NCI-H82 (cell line): Measurements from ENCODE around the gene BDNF.
"Not testable (repeated sequence)": the region's sequence is repeated elsewhere in the genome, so short reads cannot be mapped to it uniquely, and the experiment has no call there.

ENCODE experiments used
- DNase-seq: peaks from one replicate; lab custom pipeline; 2025; lab: John Stamatoyannopoulos, UW

Gene BDNF

GRCh38 chr11:27700351-27701301 is at the start of gene BDNF:
Gene BDNF (minus strand): TSS chr11:27700455. CDS start chr11:27658564, 41,891 bp downstream.
- peak; percentile 56 for DNase-seq

- no peak for DNase-seq
Observed at GRCh38 chr11:27740362-27741013, 40.2 kb upstream of the BDNF start.

GRCh38 chr11:27735281-27735680 is 35.0 kb upstream of the BDNF start:
- no peak for DNase-seq

GRCh38 chr11:27731803-27732202 is 31.5 kb upstream of the BDNF start:
- not testable (repeated sequence) for DNase-seq

- no peak for DNase-seq
Observed at GRCh38 chr11:27726981-27727380, 26.7 kb upstream of the BDNF start.

- DNase-seq: no peak
Observed at GRCh38 chr11:27723687-27724086, 23.4 kb upstream of the BDNF start.

GRCh38 chr11:27722953-27723344 is 22.7 kb upstream of the BDNF start:
- peak; percentile 7 for DNase-seq

- peak; percentile 39 for DNase-seq
Observed at GRCh38 chr11:27722117-27722952, 22.1 kb upstream of the BDNF start.

GRCh38 chr11:27721264-27722116 is 21.2 kb upstream of the BDNF start:
- DNase-seq: no peak

- DNase-seq: peak; percentile 79
Observed at GRCh38 chr11:27720277-27720830, 20.1 kb upstream of the BDNF start.

- peak; percentile 39 for DNase-seq
Observed at GRCh38 chr11:27719546-27719925, 19.3 kb upstream of the BDNF start.

- DNase-seq: peak; percentile 83
Observed at GRCh38 chr11:27718863-27719545, 18.7 kb upstream of the BDNF start.

GRCh38 chr11:27718346-27718862 is 18.1 kb upstream of the BDNF start:
- DNase-seq: peak; percentile 96

GRCh38 chr11:27717801-27718229 is 17.6 kb upstream of the BDNF start:
- peak; percentile 76 for DNase-seq

GRCh38 chr11:27717377-27717776 is 17.1 kb upstream of the BDNF start:
- peak; percentile 47 for DNase-seq

GRCh38 chr11:27716835-27717234 is 16.6 kb upstream of the BDNF start:
- DNase-seq: peak; percentile 1

- DNase-seq: no peak
Observed at GRCh38 chr11:27716216-27716615, 16.0 kb upstream of the BDNF start.

GRCh38 chr11:27711725-27712124 is 11.5 kb upstream of the BDNF start:
- no peak for DNase-seq

- no peak for DNase-seq
Observed at GRCh38 chr11:27710536-27710935, 10.3 kb upstream of the BDNF start.

GRCh38 chr11:27707676-27708075 is 7.4 kb upstream of the BDNF start:
- no peak for DNase-seq
